Activated T-helper 1 cell treated with anti-CD3 and anti-CD28 coated beads, Interleukin-2, amount 50 U/mL, for 16 hours (primary cell): ENCODE results near the gene INPP5A.
"Not testable (repeated sequence)": the region's sequence is repeated elsewhere in the genome, so short reads cannot be mapped to it uniquely, and the experiment has no call there.

Experiments
- DNase-seq, 2 donors: peaks; one replicate each; pipeline ENCODE4 v3.0.0-alpha.2; 2020; ENCODE audit warnings: low read depth in 1 of 2, low spot score in 1 of 2

Gene INPP5A

DNA sequence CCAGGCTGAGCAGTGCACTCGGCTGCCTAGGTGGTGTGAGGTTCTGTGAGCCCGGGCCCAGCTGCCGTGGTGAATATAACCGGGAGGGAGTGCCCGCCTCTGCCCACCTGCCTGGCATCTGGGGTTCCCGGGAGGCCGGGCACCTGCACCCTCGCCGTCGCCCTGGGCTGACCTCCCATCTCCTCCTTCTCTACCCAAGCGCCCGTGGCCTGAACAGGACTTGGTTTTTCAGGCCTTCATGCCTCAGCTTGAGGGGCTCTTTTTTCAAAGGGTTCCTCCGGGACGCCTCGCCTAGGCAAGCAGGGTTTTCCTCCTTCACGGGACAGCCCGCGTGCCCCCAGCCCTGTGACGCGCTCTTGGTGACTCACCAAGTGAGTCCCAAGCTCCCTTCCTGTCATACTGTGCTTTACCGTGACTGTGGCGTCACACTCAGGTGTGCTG is 9.9 kb downstream of the INPP5A start:
- no peak for DNase-seq

DNA sequence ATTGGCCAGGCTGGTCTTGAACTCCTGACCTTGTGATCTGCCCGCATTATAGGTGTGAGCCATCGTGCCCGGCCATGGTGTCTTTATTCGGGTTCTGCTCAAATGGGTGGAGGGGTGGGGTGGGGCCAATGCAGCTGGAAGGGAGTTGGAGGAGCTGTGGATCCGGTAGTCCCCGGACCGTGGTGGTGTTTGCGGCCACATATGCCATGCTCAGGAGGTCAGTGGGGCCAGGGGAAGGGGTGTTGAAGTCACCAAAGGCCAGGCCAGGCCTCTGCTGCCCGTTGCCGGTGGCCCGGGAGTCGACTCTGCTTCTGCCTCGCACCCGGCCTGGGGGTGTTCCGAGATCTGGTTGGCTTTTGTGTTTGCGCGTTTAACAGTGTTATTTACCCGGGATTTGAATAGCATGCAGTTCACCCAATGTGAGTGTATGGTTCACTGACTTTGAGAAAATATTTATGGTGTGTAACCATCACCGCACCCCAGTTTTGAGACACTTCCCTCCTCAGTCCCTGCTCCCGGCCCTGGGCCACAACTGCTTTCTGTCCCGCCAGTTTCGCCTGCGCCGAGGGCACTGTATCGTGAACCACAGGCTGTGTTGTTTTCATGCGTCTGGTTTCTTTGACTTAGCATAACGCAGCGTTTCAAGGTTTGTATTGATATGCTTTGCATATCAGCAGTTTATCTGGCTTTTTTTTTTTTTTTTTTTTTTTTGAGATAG is 10.7 kb downstream of the INPP5A start:
- DNase-seq, result no peak

DNA sequence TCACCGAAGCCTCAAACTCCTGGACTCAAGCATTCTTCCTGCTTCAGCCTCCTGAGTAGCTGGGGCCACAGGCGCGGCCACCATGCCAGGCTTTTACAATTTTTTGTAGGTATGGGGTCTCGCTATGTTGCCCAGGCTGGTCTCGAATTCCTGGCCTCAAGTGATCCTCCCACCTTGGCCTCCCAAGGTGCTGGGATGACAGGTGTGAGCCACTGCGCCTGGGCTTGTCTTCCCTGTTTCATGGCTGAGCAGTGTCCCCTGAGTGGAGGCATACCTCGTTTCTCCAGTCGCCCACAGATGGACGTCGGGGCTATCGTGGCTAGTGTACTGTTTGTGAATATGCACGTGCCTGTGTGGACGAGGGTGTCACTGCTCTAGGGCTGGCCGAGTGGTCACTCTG is 11.3 kb downstream of the INPP5A start:
- no peak for DNase-seq

DNA sequence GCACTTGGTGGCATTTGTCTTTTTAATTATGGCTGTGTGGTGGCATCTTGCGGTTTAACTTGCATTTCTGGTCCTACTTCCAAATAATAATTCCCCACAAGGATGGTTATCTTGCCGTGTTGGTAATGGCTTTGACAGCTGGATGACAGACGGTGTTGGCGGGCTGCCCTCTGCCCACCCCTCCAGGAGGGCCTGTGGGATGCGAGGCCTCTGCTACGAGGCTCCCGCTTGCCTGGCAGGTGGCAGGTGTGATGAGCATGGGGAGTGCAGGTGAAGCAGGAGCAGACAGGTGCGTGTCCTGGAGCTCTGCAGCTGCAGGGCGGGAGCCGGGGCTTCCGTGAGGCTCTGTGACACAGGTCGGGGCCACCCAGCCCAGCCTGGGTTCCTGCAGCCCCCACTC is 11.8 kb downstream of the INPP5A start:
- no peak for DNase-seq

DNA sequence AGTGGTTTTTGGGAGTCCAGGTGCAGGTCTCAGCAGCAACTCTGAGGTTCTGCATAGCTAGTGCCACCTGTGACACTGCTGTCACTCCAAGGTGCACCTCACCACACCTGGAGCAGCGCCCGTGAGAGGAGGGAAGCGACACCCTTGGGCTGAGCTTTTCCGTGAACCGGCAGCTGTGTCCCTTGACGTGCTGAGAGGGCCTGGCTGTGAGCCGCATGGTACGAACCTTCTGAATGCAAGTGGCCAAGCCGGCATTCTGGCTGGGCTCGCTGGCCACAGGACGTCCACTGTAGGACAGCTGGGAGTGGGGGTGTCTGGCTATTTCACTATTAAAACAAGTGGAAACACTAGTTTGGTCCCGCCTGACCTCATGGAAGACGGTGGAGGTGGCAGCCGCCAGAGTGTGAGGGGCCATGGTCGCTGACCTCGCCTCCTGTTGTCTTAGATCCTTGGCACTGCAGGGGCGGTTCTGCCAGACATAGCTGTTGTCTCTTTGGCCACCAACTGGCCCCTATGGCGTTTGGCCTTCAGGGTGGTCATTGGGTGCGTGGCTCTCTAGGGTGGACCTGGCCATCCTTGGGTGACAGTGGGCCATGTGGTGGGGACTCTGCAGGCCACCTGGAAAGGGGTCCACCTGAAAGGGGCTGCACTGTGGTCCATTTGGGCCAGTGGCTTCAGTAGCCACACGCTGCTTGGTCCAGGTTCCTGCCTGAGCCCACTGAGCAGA is 12.9 kb downstream of the INPP5A start:
- no peak for DNase-seq

DNA sequence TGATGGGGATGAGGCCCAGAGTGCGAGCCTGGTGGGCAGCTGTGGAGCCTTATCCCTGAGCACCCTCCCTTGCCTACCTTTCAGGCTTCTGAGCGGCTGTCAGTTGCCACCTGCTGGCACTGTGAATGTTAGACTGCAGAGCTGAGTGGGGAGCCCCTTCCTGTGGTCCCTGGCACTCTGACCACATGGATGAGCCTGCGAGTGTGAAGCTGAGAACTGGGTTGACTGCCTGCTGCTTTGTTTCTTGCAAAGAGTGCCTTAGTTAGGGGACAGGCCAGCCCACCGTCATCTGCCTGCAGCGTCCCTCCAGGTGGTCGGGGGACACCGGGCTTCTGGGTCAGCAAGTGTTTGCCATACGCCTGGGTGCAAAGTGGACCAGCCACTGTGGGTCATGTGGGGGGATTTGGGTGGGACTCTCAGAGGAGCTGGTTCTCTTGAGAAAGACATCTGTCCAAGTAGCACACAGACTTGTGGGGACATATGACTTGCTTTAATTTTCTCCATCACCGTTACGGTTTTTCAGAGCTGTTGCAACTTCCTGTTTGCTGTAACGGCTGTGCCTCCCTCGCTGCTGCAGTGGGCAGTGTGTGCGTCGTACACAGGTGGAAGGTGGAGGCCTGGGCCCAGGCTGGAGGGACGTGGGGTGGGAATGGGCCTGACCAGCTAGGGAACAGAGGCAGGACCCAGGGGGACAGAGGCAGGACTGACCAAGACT is 13.7 kb downstream of the INPP5A start:
- no peak for DNase-seq

DNA sequence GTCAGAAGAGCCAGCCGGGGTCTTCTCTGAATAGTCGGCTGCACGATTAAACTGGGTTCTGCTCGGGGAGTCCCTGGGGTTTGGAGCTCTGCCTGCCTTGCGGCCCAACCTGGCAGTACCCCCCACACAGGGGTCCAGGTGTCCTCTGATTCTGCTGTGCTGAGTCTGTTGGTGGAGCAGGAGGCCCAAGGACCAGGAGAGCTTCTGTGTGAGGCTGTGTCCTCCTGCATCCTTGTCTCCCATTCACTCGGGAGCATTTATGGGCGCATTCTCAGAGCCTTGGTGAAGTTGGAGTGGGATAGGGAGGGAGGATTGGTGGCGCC is 14.2 kb downstream of the INPP5A start:
- no peak for DNase-seq

DNA sequence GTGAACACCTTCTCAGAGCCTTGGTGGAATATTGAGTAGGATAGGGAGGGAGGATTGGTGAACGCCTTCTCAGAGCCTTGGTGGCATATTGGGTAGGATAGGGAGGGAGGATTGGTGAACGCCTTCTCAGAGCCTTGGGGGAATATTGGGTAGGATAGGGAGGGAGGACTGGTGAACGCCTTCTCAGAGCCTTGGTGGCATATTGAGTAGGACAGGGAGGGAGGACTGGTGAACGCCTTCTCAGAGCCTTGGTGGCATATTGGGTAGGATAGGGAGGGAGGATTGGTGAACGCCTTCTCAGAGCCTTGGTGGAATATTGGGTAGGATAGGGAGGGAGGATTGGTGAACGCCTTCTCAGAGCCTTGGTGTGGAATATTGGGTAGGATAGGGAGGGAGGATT is 15.0 kb downstream of the INPP5A start:
- DNase-seq, result not testable (repeated sequence)

DNA sequence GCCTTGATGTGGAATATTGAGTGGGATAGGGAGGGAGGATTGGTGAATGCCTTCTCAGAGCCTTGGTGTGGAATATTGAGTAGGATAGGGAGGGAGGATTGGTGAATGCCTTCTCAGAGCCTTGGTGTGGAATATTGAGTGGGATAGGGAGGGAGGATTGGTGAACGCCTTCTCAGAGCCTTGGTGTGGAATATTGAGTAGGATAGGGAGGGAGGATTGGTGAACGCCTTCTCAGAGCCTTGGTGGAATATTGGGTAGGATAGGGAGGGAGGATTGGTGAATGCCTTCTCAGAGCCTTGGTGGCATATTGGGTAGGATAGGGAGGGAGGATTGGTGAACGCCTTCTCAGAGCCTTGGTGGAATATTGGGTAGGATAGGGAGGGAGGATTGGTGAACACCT is 16.0 kb downstream of the INPP5A start:
- DNase-seq, result not testable (repeated sequence)

DNA sequence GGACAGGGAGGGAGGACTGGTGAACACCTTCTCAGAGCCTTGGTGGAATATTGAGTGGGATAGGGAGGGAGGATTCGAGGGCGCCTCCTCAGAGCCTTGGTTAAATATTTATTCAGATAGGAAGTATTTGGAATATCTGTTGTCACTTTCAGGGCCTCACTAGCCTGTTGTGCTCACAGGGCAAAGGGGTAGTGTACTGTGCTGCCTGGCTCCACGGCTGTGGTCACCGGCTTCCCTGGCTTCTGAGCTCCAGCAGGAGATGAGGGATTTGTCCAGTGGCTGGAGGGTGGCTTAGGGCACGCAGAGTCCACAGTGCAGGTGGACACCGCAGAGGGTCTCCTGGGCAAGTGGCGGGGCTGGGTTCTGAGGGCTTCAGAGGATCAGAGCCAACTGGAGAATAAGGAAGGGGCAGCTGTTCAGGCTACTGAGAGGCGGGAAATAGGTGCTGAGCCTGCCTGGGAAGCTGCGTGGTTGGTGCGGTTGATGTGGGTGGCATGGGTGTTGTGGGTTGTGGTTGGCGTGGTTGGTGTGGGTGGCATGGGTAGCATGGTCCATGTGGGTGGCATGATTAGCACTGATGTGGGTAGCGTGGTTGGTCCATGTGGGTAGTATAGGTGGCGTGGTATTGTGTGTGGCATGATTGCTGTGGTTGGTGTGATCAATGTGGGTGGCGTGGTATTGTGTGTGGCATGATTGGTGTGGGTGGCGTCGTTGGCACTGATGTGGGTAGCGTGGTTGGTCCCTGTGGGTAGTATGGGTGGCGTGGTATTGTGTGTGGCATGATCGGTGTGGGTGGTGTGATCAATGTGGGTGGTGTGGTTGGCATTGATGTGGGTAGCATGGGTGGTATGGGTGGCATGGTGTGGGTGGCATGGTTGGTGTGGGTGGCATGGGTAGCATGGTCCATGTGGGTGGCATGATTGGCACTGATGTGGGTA is 16.7 kb downstream of the INPP5A start:
- DNase-seq, result no peak

DNA sequence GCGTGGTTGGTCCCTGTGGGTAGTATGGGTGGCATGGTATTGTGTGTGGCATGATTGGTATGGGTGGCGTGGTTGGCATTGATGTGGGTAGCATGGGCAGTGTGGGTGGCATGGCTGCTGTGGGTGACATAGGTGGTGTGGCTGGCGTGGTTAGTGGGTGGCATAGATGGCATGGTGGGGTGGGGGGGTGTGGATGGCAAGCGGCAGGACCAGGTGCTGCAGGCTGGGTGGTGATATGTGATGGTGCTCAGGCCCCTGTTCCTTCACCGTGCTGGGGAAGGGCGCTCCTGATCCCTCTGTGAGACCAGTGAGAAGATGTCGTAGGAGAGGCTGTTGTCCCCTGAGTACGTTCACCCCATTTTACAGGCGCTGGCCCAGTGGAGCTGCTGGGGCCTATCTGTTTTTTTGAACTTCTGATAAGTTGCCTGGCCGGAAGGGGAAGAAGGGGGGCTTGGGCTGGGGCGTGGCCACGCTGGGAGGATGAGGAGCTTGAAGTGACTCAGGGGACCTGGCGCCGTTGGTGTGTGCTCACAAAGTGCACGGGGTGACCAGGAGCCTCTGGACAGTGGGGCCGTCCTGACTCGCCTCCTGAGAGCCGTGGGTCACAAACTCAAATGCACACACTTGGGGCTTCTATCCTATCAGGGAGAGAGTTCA is 17.5 kb downstream of the INPP5A start:
- DNase-seq, result no peak

DNA sequence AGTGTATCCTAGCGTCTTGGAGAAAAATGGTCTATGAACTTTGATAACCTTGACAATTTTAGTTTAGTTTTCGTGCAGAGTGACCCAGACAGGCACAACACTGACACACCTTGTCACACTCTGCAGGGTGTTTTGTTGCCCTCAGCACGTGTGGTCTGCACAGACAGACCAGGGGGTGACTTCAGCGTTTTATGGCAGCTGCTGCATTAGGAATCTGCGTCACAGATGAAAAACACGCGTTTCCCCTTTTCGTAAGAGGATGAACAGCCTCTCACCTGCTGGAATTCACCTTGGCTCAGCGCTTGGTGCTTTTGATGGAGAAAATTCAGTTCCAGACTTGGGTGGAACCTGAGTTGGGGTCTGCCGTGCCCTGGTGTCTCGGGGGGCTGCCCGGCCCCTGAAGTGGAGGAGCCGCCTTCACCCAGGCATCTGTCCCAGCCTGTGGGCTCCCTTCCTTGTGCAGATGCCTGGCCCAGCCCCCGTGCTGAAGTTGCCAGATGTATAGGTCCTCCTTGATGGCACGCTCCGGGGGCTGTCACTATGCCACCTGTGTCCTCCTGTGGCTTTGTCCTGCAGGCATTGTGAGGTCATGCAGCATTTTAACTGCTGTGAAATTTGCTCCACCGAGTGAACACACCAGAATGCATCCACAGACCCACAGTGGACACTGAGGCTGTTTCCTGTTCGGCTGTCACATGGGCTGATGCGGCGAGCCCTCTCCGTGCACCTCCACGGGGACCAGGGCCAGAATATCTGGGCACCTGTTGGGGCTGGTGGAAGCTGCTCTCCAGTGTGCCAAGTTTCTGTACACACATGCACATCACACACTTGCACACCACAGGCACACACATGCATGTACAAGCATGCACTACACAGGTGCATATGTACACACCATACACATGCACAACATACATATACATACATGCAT is 18.3 kb downstream of the INPP5A start:
- DNase-seq, result no peak

DNA sequence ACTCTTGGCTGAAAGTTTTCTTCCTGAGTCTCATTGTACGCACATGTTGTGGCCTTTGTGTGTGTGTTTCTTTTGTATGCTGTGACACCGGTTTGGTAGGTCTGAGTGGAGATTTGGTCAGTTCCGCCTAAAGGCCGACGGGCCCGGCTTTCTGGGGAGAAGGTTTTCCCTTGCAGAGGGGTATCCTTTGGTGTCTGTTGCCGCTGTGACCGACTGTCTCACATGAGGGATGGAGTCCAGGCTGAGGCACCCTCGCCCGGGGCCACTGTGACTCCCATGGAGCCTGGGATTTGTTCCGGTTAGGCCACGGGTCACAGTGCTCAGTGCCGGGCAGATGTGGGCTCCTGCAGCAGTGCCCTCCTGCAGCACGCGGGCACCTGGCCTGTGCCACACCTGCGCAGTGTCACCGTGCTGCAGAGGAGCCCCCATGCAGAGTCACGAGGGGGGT is 19.4 kb downstream of the INPP5A start:
- no peak for DNase-seq

DNA sequence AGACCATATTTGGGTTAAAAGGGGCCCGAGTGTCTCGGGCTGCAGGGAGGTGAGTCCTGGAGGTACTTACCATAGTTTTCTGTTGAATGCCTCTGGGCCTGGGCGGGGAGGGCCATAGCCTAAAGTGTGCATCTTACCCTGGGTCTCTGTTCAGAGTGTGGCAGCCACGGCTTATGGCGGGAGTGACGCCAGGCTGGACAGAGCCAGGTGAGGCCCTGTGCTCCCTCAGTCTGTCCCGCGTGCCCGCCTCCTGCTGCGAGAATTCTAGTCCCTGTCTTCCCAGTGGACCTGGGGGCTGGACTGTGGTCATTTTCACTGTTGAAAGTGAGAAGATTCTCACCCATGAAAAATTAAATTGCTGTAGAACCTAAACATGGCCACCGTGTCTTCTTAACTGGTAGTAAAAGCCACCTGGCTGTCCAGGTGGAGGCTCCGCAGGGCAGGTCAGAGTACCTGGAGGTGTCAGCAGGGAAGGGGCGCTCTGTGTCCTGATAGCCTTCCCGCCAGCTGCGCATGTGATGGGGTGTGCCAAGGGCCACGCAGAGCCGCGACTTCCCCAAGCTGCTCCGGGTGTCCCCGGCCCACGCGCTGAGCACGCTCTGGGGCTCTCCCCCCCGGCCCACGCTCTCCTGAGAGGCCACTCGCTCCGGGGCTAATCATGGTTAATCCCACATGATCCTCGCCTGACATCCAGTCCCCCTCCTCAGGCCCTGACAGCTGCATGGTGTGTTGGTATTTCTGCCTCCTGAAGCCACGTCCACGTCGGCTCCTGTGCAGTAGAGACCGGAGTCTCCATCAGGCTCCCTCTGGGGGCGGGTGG is 20.3 kb downstream of the INPP5A start:
- DNase-seq, result no peak

DNA sequence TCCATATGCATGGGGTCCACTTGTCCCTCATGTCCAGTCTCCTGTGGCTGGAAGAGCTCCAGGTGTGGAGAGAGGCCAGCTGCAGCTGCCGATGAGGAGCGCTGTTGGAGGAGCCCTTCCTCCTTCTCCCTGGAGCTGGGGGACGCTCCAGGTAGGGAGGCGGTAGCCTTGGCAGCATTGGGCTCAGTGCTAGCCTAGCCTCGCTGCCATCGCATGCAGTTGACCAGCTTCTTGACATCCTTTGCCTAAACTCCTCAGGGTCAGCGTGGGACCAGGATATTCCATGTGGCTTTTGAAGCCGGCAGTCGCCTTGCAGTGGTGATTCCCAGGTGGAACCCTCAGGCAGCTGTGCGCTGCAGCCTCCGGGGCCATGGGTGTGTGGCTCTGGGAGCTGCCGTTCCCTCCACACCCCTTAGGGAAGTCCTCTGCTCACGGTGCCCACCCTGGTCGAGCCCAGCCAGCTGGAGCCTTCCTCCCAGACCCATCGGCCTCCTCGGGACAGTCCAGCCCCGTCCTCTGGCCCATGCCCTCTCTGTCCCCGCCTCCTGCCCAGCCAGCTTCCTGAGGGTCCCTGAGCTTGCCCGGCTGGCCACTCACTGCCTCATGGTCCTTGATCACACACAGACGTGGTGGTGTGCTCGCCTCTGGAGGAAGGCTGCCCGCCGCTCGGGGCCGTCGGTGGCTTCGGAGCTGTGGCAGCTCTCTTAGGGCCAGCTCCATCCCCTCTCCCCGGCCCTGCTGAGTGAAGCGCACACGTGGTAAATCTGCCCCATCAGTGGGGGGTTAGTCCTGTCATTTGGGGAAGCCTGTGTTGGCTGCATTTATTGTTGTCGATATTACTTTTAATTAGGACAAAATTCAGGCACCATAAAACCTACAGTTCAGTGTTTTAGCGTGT is 21.2 kb downstream of the INPP5A start:
- no peak for DNase-seq

DNA sequence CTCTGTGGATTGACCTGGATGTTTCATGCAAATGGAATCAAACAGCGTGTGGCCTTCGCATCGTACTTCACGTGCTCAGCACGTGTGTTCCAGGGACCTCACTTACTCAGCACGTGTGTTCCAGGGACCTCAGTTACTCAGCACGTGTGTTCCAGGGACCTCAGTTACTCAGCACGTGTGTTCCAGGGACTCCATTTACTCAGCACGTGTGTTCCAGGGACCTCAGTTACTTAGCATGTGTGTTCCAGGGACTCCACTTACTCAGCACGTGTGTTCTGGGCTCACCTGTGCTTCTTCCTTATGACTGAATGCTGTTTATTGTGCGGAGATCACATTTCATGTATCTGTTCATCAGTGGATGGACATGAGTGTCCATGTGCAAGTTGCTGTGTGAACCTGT is 22.0 kb downstream of the INPP5A start:
- DNase-seq, result no peak

DNA sequence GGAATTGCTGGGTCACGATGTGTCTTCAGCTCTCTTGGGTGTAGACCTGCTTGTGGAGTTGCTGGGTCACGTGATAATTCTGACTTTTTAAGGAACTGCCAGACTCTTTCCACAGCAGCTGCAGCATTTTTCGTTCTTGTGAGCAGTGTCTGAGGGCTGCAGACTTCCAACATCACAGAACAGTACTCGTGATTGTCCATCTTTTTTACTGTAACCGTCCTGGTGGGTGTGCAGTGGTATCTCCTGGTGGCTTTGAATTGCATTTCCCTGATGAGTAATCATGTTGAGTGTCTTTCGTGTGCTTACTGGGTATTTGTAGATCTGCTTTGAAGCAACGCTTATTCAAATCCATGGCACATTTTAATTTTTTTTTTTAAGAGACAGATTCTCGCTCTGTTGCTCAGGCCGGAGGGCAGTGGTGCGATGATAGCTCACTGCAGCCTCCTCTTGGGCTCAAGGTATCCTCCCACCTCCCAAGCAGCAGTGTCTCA is 22.7 kb downstream of the INPP5A start:
- DNase-seq, result no peak
